B cell (primary cell): Measurements from ENCODE around the gene BANP. TPM values are rescaled to one million over a fixed set of nuclear protein-coding genes. Genes with fewer than 3 reads are reported as not detected.

ENCODE experiments used
- ATAC-seq: fragments of 200-7000 bp; cut with Tn5 transposase; one replicate; pipeline ENCODE4 v1.10.0; 2021; ENCODE audit warnings: low read depth, mild to moderate bottlenecking, moderate number of reproducible peaks, moderate library complexity
- CTCF ChIA-PET: fragments of 350-600 bp; sonication (Branson Sonifier 250); formaldehyde crosslinking; loops from one replicate; lab custom pipeline; 2021; ENCODE audit warnings: antibody characterized with exemption, inconsistent platforms; lab: Charles Lee
- POLR2A ChIA-PET: fragments of 350-600 bp; sonication (Branson Sonifier 250); formaldehyde crosslinking; loops from one replicate; lab custom pipeline; 2021; ENCODE audit warnings: antibody characterized with exemption; lab: Charles Lee
- DNase-seq: peaks from one replicate; pipeline ENCODE4 v3.0.0; 2013
- H2AFZ ChIP-seq: 2 replicates; pipeline ENCODE4 v1.6.1; 2012; ENCODE audit warnings: mild to moderate bottlenecking, low read depth, low read length; ENCODE audit not compliant: insufficient read depth, poor library complexity, severe bottlenecking
- H3K27ac ChIP-seq, 2 donors: 1 replicate in 1 of 2; 2 replicates in 1 of 2; pipeline ENCODE4 v1.5.1; 2012 to 2013; ENCODE audit warnings: low read length in 2 of 2, mild to moderate bottlenecking in 2 of 2, moderate library complexity in 1 of 2
- H3K27me3 ChIP-seq, 4 experiments: fragments of 200-600 bp in 1 of 4; sonication (generic) in 1 of 4; replicated peaks in 1 of 4; 1 replicate in 2 of 4; 2 replicates in 2 of 4; pipeline versions ENCODE4 v1.6.1 to v1.7.0; 2013 to 2016; ENCODE audit warnings: low read length in 3 of 4, mild to moderate bottlenecking in 2 of 4, mixed read lengths in 1 of 4, moderate library complexity in 1 of 4; ENCODE audit not compliant: insufficient read depth in 4 of 4, control insufficient read depth in 3 of 4; ENCODE audit errors: control extremely low read depth in 1 of 4
- H3K36me3 ChIP-seq, 2 experiments: replicated peaks in 1 of 2; 1 replicate in 1 of 2; 2 replicates in 1 of 2; pipeline versions ENCODE4 v1.6.1 to v1.7.1; 2013; ENCODE audit warnings: low read length in 1 of 2; ENCODE audit not compliant: insufficient read depth in 2 of 2, control insufficient read depth in 1 of 2; ENCODE audit errors: control extremely low read depth in 1 of 2, extremely low read depth in 1 of 2
- H3K4me1 ChIP-seq, 2 donors: fragments of 200-600 bp in 1 of 2; sonication (generic) in 1 of 2; 1 replicate in 1 of 2; 2 replicates in 1 of 2; pipeline versions ENCODE4 v1.5.1 to v1.6.1; 2013 to 2017; ENCODE audit warnings: low read length in 2 of 2; ENCODE audit not compliant: control insufficient read depth in 2 of 2, insufficient read depth in 2 of 2
- H3K4me2 ChIP-seq: replicated peaks from 2 replicates; pipeline ENCODE3; 2012; ENCODE audit warnings: mild to moderate bottlenecking, low read depth, low read length; ENCODE audit not compliant: poor library complexity, severe bottlenecking
- H3K4me3 ChIP-seq, 5 experiments: fragments of 200-600 bp in 1 of 5; sonication (generic) in 1 of 5; 1 replicate in 3 of 5; 2 replicates in 2 of 5; pipeline versions ENCODE4 v1.5.1 to v1.7.0; 2011 to 2016; ENCODE audit warnings: low read length in 4 of 5, mild to moderate bottlenecking in 4 of 5, low read depth in 2 of 5, control low read depth in 1 of 5, moderate library complexity in 1 of 5; ENCODE audit not compliant: insufficient read depth in 1 of 5; ENCODE audit errors: control extremely low read depth in 1 of 5, extremely low read depth in 1 of 5
- H3K79me2 ChIP-seq: fragments of 200-600 bp; sonication (generic); one replicate; pipeline ENCODE4 v1.6.0; 2016; ENCODE audit warnings: low read length; ENCODE audit not compliant: control insufficient read depth, insufficient read depth
- H3K9ac ChIP-seq: fragments of 200-600 bp; sonication (generic); 2 replicates; pipeline ENCODE4 v1.6.1; 2017; ENCODE audit warnings: mild to moderate bottlenecking, low read length, moderate library complexity
- H3K9me3 ChIP-seq, 3 donors: one replicate each; pipeline versions ENCODE4 v1.6.1 to v1.7.1; 2013; ENCODE audit warnings: low read length in 2 of 3; ENCODE audit not compliant: control insufficient read depth in 2 of 3, insufficient read depth in 1 of 3; ENCODE audit errors: control extremely low read depth in 1 of 3
- H4K20me1 ChIP-seq: 2 replicates; pipeline ENCODE4 v1.6.0; 2012; ENCODE audit warnings: mild to moderate bottlenecking, low read length; ENCODE audit not compliant: insufficient read depth, control insufficient read depth, poor library complexity, severe bottlenecking
- H3K27ac Mint-ChIP-seq: one replicate; pipeline ENCODE4 v1.8.0; 2021; ENCODE audit warnings: mixed read lengths
- H3K27me3 Mint-ChIP-seq: one replicate; pipeline ENCODE4 v1.8.0; 2021; ENCODE audit warnings: mixed read lengths
- H3K4me1 Mint-ChIP-seq: one replicate; pipeline ENCODE4 v1.8.0; 2021; ENCODE audit warnings: mixed read lengths
- H3K4me3 Mint-ChIP-seq: one replicate; pipeline ENCODE4 v1.8.0; 2021; ENCODE audit warnings: mixed read lengths
- H3K9me3 Mint-ChIP-seq: one replicate; pipeline ENCODE4 v1.8.0; 2022; ENCODE audit warnings: mixed read lengths; ENCODE audit not compliant: insufficient read depth
- CTCF ChIP-seq: fragments of 200-600 bp; IDR thresholded peaks from one replicate; pipeline ENCODE4 v1.8.0; 2022; ENCODE audit warnings: antibody characterized with exemption, mild to moderate bottlenecking
- EZH2 ChIP-seq: IDR thresholded peaks from 2 replicates; pipeline ENCODE4 v1.6.1; 2012; ENCODE audit warnings: borderline replicate concordance, low read depth, mild to moderate bottlenecking, moderate library complexity, low read length; ENCODE audit not compliant: insufficient read depth, poor library complexity, severe bottlenecking
- WGBS: methylation state at CpG from one replicate; pipeline ENCODE4 v1.1.5; 2013; ENCODE audit warnings: missing lambda C conversion rate; ENCODE audit not compliant: insufficient coverage; 5-methylcytosine and 5-hydroxymethylcytosine counted together
- intact Hi-C: fragments of 100-400 bp; cut with micrococcal nuclease; formaldehyde crosslinking; loops from one replicate; pipeline ENCODE4 v1.10.0; 2022
- polyA plus RNA-seq: library from polyadenylated mRNA; depleted of rRNA; stranded (reverse); fragments of >200 nt; gene quantifications from 2 replicates; pipeline ENCODE4 v1.2.3, GENCODE V29; 2012
- total RNA-seq, 2 donors: library from RNA; stranded (reverse); fragments of 120-200 nt in 1 of 2; gene quantifications; 1 replicate in 1 of 2; 2 replicates in 1 of 2; pipeline versions ENCODE4 v1.2.3 to v1.2.4, GENCODE V29; 2013 to 2022

BANP gene
- total and polyA plus RNA-seq, 2 donors (not counting 1 experiment from before 2014, with no cell fraction given) = 44.4 to 181 TPM

- Histone ChIP-seq H2AFZ (no peak overlapping the region), H3K4me2 (no peak overlapping the region), H4K20me1 (no peaks in the 10 kb centered on the region), H3K79me2 (no peaks in the 10 kb centered on the region), H3K9ac (no peak overlapping the region), H3K36me3 (no peaks in the 10 kb centered on the region), H3K27me3 (peaks cover 0 to 5% (median 0%) of the 10 kb centered on the region in 4 experiments), H3K27ac (no peak overlapping the region), H3K9me3 (peaks cover 0 to 3% (median 0%) of the 10 kb centered on the region in 3 donors), H3K4me1 (peaks cover 5 to 8% of the 10 kb centered on the region in 2 donors), H3K4me3 (no peak overlapping the region)
- DNase-seq (no peak), ATAC-seq (no peak)
- 97% methylated on average over 11 of the region's 13 CpGs for WGBS
- Mint-ChIP-seq H3K4me3 (no peak overlapping the region), H3K27ac (no peak overlapping the region), H3K4me1 (peaks cover 19% of the 10 kb centered on the region), H3K9me3 (no peaks in the 10 kb centered on the region), H3K27me3 (peaks cover 31% of the 10 kb centered on the region)
- intact Hi-C loops = no loop called here
- ChIA-PET POLR2A (no interaction called here), CTCF (no interaction called here)
- TF ChIP-seq CTCF = no peak
- TF ChIP-seq EZH2 = no peak
Measured at GRCh38 chr16:88116121-88116520, 164.9 kb downstream of the BANP start.

GRCh38 chr16:88117476-88117868 is 166.2 kb downstream of the BANP start:
- WGBS = 87% methylated on average over 20 of the region's 20 CpGs
- CTCF ChIA-PET = no interaction called here
- DNase-seq (no peak), ATAC-seq (no peak)
- Mint-ChIP-seq H3K9me3 (peaks cover 2% of the 10 kb centered on the region), H3K27ac (peak overlapping the region; percentile 26), H3K27me3 (peaks cover 24% of the 10 kb centered on the region), H3K4me1 (peaks cover 14% of the 10 kb centered on the region), H3K4me3 (no peak overlapping the region)
- Histone ChIP-seq H3K36me3 (no peaks in the 10 kb centered on the region), H3K79me2 (no peaks in the 10 kb centered on the region), H3K4me1 (peaks cover 5 to 8% of the 10 kb centered on the region in 2 donors), H4K20me1 (no peaks in the 10 kb centered on the region), H3K27ac (no peak overlapping the region), H3K4me2 (no peak overlapping the region), H3K4me3 (no peak overlapping the region), H2AFZ (no peak overlapping the region), H3K27me3 (peaks cover 0 to 5% (median 0%) of the 10 kb centered on the region in 4 experiments), H3K9me3 (peaks cover 0 to 9% (median 0%) of the 10 kb centered on the region in 3 donors), H3K9ac (no peak overlapping the region)
- intact Hi-C loops = no loop called here
- no peak for TF ChIP-seq CTCF
- no peak for TF ChIP-seq EZH2
- POLR2A ChIA-PET = no interaction called here
